HG02885 (cell line): ENCODE results near the gene MRPL53.

Experiments used
- ATAC-seq: cut with Tn5 transposase; IDR thresholded peaks from one replicate; pipeline ENCODE4 v1.9.1; 2021; ENCODE audit warnings: mild to moderate bottlenecking; ENCODE audit not compliant: unreplicated experiment, poor library complexity

MRPL53 gene

GRCh38 chr2:74430502-74430901 is 42.0 kb downstream of the MRPL53 start:
- no peak for ATAC-seq

GRCh38 chr2:74429487-74430451 is 42.7 kb downstream of the MRPL53 start:
- no peak for ATAC-seq

GRCh38 chr2:74428675-74429074 is 43.8 kb downstream of the MRPL53 start:
- no peak for ATAC-seq

GRCh38 chr2:74427551-74427950 is 44.9 kb downstream of the MRPL53 start:
- ATAC-seq: no peak

- no peak for ATAC-seq
These were observed 46.2 kb downstream of the MRPL53 start for GRCh38 chr2:74426181-74426758.

GRCh38 chr2:74425523-74425922 is 47.0 kb downstream of the MRPL53 start:
- ATAC-seq: no peak

GRCh38 chr2:74424995-74425406 is 47.5 kb downstream of the MRPL53 start:
- ATAC-seq: no peak

- ATAC-seq: no peak
These were observed 48.1 kb downstream of the MRPL53 start for GRCh38 chr2:74424139-74424992.

GRCh38 chr2:74423231-74424095 is 49.0 kb downstream of the MRPL53 start:
- ATAC-seq: no peak
